WTC11 (cell line): Measurements from ENCODE around the gene RUNX1.

Source experiments
- FOXJ3 ChIP-seq: sonication (generic); formaldehyde crosslinking; IDR thresholded peaks from 2 replicates; pipeline ENCODE4 v1.9.0; 2021; ENCODE audit warnings: missing genetic modification reagents, mild to moderate bottlenecking, borderline replicate concordance
- FOXK1 ChIP-seq: sonication (generic); formaldehyde crosslinking; IDR thresholded peaks from 2 replicates; pipeline ENCODE4 v1.8.0; 2022; ENCODE audit warnings: mild to moderate bottlenecking, moderate library complexity, missing genetic modification reagents
- JAZF1 ChIP-seq: fragments of 250-450 bp; sonication (Bioruptor Pico); IDR thresholded peaks from 2 replicates; pipeline ENCODE4 v1.9.0; 2021; ENCODE audit warnings: moderate library complexity, mild to moderate bottlenecking, inconsistent platforms
- TF ChIP-seq, protein P1 (sequence below): fragments of 200-600 bp; IDR thresholded peaks from 2 replicates; pipeline ENCODE4 v1.8.0; 2022; ENCODE audit warnings: antibody characterized with exemption
- TF ChIP-seq, protein P2 (sequence below): sonication (generic); formaldehyde crosslinking; IDR thresholded peaks from 2 replicates; pipeline ENCODE4 v1.8.1; 2023; ENCODE audit warnings: mild to moderate bottlenecking, moderate library complexity, missing genetic modification reagents

DNA sequence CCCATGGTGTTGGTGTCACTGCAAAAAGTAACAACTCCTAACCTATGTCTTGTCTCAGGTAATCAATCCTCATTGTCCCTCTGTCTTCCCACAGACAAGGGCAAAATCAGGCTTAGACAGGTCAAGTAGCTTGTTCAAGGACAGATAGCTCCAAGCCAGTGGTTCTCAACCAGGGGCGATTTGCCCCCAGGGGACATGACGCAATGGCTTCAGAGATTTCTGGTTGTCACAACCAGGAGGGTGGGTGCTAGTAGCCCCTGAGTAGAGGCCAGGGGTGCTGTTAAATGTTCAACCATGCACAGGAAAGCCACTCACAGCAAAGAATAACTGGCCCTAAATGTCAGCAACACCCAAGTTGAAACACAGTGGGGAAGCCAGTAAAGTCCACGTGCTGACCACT lies 178.9 kb downstream of the RUNX1 start:
- TF ChIP-seq JAZF1 (CRISPR knock-in tag) (no peak), FOXJ3 (CRISPR knock-in tag) (no peak), FOXK1 (CRISPR knock-in tag) (no peak)
- TF ChIP-seq, protein P1, sequence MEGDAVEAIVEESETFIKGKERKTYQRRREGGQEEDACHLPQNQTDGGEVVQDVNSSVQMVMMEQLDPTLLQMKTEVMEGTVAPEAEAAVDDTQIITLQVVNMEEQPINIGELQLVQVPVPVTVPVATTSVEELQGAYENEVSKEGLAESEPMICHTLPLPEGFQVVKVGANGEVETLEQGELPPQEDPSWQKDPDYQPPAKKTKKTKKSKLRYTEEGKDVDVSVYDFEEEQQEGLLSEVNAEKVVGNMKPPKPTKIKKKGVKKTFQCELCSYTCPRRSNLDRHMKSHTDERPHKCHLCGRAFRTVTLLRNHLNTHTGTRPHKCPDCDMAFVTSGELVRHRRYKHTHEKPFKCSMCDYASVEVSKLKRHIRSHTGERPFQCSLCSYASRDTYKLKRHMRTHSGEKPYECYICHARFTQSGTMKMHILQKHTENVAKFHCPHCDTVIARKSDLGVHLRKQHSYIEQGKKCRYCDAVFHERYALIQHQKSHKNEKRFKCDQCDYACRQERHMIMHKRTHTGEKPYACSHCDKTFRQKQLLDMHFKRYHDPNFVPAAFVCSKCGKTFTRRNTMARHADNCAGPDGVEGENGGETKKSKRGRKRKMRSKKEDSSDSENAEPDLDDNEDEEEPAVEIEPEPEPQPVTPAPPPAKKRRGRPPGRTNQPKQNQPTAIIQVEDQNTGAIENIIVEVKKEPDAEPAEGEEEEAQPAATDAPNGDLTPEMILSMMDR: no peak
- TF ChIP-seq, protein P2, sequence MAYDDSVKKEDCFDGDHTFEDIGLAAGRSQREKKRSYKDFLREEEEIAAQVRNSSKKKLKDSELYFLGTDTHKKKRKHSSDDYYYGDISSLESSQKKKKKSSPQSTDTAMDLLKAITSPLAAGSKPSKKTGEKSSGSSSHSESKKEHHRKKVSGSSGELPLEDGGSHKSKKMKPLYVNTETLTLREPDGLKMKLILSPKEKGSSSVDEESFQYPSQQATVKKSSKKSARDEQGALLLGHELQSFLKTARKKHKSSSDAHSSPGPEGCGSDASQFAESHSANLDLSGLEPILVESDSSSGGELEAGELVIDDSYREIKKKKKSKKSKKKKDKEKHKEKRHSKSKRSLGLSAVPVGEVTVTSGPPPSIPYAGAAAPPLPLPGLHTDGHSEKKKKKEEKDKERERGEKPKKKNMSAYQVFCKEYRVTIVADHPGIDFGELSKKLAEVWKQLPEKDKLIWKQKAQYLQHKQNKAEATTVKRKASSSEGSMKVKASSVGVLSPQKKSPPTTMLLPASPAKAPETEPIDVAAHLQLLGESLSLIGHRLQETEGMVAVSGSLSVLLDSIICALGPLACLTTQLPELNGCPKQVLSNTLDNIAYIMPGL (CRISPR knock-in tag): no peak
